ENCODE measurements around the gene OOEP. TPM values are rescaled to one million over a fixed set of nuclear protein-coding genes. Genes with fewer than 3 reads are reported as not detected.
"Not testable (repeated sequence)": the region's sequence is repeated elsewhere in the genome, so short reads cannot be mapped to it uniquely, and the experiment has no call there.

The OOEP gene
- total RNA-seq, 1 donor from 2014 or later, result not detected

- Histone ChIP-seq H3K4me2 (no peak within 1 kb of the TSS), H3K36me3 (no peaks in the 10 kb centered on the region), H4K20me1 (ENCODE audit: low read depth) (no peaks in the 10 kb centered on the region), H2AFZ (replicated peaks) (no peak within 1 kb of the TSS), H3K4me1 (no peaks in the 10 kb centered on the region), H3K79me2 (ENCODE audit: low read depth) (no peaks in the 10 kb centered on the region), H3K27ac (no peak within 1 kb of the TSS), H3F3A (ENCODE audit: low read depth) (no peaks in the 10 kb centered on the region), H3K9ac (no peak within 1 kb of the TSS), H3K4me3 (no peak within 1 kb of the TSS), H3K27me3 (peaks cover 2% of the 10 kb centered on the region), H3K9me3 (ENCODE audit: low read depth) (no peaks in the 10 kb centered on the region)
- Mint-ChIP-seq H3K4me1 (no peaks in the 10 kb centered on the region), H3K9me3 (no peaks in the 10 kb centered on the region), H3K36me3 (no peaks in the 10 kb centered on the region), H3K27me3 (ENCODE audit: insufficient read depth, low read depth) (no peaks in the 10 kb centered on the region), H3K4me3 (no peak within 1 kb of the TSS), H3K27ac (no peak within 1 kb of the TSS)
- TF ChIP-seq EZH2phosphoT487 (IDR thresholded peaks at IDR 0.05) (no peak), CTCF (IDR thresholded peaks at IDR 0.05) (no peak), EZH2 (IDR thresholded peaks at IDR 0.05) (no peak)
- DNase-seq (ENCODE audit: low spot score), result no peak
Observed at GRCh38 chr6:73394577-73395354, 25.1 kb upstream of the OOEP start, which contains the start of gene DDX43. Gene DDX43, plus strand, starts transcription at chr6:73394828. Its CDS starts 78 bp downstream, at chr6:73394906.

- Histone ChIP-seq H3K36me3 (no peaks in the 10 kb centered on the region), H3K4me2 (no peak overlapping the region), H3K9ac (no peak overlapping the region), H3K27me3 (peaks cover 4% of the 10 kb centered on the region), H4K20me1 (ENCODE audit: low read depth) (no peaks in the 10 kb centered on the region), H3K4me1 (peaks cover 3% of the 10 kb centered on the region), H3K79me2 (ENCODE audit: low read depth) (no peaks in the 10 kb centered on the region), H3K9me3 (ENCODE audit: low read depth) (no peaks in the 10 kb centered on the region), H2AFZ (replicated peaks) (no peak overlapping the region), H3K27ac (no peak overlapping the region), H3K4me3 (no peak overlapping the region), H3F3A (ENCODE audit: low read depth) (no peaks in the 10 kb centered on the region)
- peaks cover under 1% of the 10 kb centered on the region for H3K4me1 Mint-ChIP-seq
- no peaks in the 10 kb centered on the region for H3K36me3 Mint-ChIP-seq
- no peak overlapping the region for H3K27ac Mint-ChIP-seq
- H3K9me3 Mint-ChIP-seq, result no peaks in the 10 kb centered on the region
- TF ChIP-seq EZH2 (IDR thresholded peaks at IDR 0.05), result no peak
- TF ChIP-seq EZH2phosphoT487 (IDR thresholded peaks at IDR 0.05), result no peak
- TF ChIP-seq CTCF (IDR thresholded peaks at IDR 0.05), result no peak
- no peak overlapping the region for H3K4me3 Mint-ChIP-seq
- no peaks in the 10 kb centered on the region for H3K27me3 Mint-ChIP-seq (ENCODE audit: insufficient read depth, low read depth)
- no peak for DNase-seq (ENCODE audit: low spot score)
Observed at GRCh38 chr6:73393278-73393677, 23.6 kb upstream of the OOEP start.

GRCh38 chr6:73392188-73392587, 22.5 kb upstream of the OOEP start:
- not testable (repeated sequence) for H3K36me3 ChIP-seq; H3K79me2 ChIP-seq (ENCODE audit: low read depth); H3F3A ChIP-seq (ENCODE audit: low read depth); H3K4me1 Mint-ChIP-seq; H3K27ac ChIP-seq; H3K4me3 Mint-ChIP-seq; H3K9me3 Mint-ChIP-seq; H4K20me1 ChIP-seq (ENCODE audit: low read depth); H3K4me1 ChIP-seq; H3K9me3 ChIP-seq (ENCODE audit: low read depth); DNase-seq (ENCODE audit: low spot score); H3K27ac Mint-ChIP-seq; H3K27me3 ChIP-seq; H2AFZ ChIP-seq (replicated peaks); H3K27me3 Mint-ChIP-seq (ENCODE audit: insufficient read depth, low read depth); H3K36me3 Mint-ChIP-seq; H3K4me2 ChIP-seq; H3K9ac ChIP-seq; H3K4me3 ChIP-seq

GRCh38 chr6:73391675-73392074, 22.0 kb upstream of the OOEP start:
- Histone ChIP-seq H3K9me3 (ENCODE audit: low read depth) (no peaks in the 10 kb centered on the region), H3F3A (ENCODE audit: low read depth) (no peaks in the 10 kb centered on the region), H3K4me2 (no peak overlapping the region), H3K27me3 (peaks cover 4% of the 10 kb centered on the region), H3K36me3 (no peaks in the 10 kb centered on the region), H4K20me1 (ENCODE audit: low read depth) (no peaks in the 10 kb centered on the region), H3K79me2 (ENCODE audit: low read depth) (no peaks in the 10 kb centered on the region), H2AFZ (replicated peaks) (no peak overlapping the region), H3K9ac (no peak overlapping the region), H3K4me1 (peaks cover 3% of the 10 kb centered on the region), H3K4me3 (no peak overlapping the region), H3K27ac (no peak overlapping the region)
- Mint-ChIP-seq H3K4me3 (no peak overlapping the region), H3K9me3 (no peaks in the 10 kb centered on the region), H3K36me3 (no peaks in the 10 kb centered on the region), H3K27me3 (ENCODE audit: insufficient read depth, low read depth) (peaks cover 2% of the 10 kb centered on the region), H3K27ac (no peak overlapping the region), H3K4me1 (peaks cover 3% of the 10 kb centered on the region)
- TF ChIP-seq EZH2phosphoT487 (IDR thresholded peaks at IDR 0.05), result no peak
- no peak for TF ChIP-seq CTCF (IDR thresholded peaks at IDR 0.05)
- no peak for TF ChIP-seq EZH2 (IDR thresholded peaks at IDR 0.05)
- DNase-seq (ENCODE audit: low spot score), result no peak
